Stomach (tissue), 4 donors: ENCODE measurements around the gene C22orf15.

Experiments used
- EP300 ChIP-seq: sonication (generic); formaldehyde crosslinking; IDR thresholded peaks from one replicate; pipeline ENCODE4 v1.6.1; 2017; ENCODE audit warnings: antibody characterized with exemption
- POLR2A ChIP-seq, 4 donors: fragments of 450-650 bp; IDR thresholded peaks; one replicate each; pipeline ENCODE4 v1.6.1; 2016; ENCODE audit warnings: antibody characterized with exemption in 4 of 4, control low read depth in 2 of 4, mild to moderate bottlenecking in 1 of 4, moderate library complexity in 1 of 4
- TF ChIP-seq, protein P1 (sequence below), 7 experiments: fragments of 450-650 bp in 4 of 7; fragments of 200-600 bp in 3 of 7; sonication (generic) in 3 of 7; IDR thresholded peaks; one replicate each; pipeline ENCODE4 v1.5.1; 2016 to 2019; ENCODE audit warnings: antibody characterized with exemption in 7 of 7, control low read depth in 2 of 7, mild to moderate bottlenecking in 1 of 7

DNA sequence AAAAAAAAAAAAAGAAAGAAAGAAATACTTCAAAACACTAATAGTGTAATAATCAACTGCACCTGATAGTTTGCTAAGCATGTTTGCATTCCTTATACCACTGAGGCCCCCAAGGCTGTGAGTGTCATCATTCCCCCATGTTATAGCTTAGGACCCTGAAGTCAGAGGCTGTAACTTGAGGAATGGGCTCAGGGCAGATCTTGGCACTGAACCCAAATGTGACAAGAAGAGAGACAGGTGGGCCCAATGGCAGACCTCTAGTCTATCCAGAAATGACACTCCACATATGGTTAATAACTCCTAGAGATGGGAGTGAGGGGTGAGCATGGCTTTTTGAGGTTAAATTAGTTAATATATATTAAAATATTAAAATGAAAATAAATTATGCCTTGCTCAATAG, 25.1 kb upstream of the C22orf15 start:
- TF ChIP-seq, protein P1, sequence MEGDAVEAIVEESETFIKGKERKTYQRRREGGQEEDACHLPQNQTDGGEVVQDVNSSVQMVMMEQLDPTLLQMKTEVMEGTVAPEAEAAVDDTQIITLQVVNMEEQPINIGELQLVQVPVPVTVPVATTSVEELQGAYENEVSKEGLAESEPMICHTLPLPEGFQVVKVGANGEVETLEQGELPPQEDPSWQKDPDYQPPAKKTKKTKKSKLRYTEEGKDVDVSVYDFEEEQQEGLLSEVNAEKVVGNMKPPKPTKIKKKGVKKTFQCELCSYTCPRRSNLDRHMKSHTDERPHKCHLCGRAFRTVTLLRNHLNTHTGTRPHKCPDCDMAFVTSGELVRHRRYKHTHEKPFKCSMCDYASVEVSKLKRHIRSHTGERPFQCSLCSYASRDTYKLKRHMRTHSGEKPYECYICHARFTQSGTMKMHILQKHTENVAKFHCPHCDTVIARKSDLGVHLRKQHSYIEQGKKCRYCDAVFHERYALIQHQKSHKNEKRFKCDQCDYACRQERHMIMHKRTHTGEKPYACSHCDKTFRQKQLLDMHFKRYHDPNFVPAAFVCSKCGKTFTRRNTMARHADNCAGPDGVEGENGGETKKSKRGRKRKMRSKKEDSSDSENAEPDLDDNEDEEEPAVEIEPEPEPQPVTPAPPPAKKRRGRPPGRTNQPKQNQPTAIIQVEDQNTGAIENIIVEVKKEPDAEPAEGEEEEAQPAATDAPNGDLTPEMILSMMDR (IDR thresholded peaks at IDR 0.05) = no peak
- TF ChIP-seq POLR2A (IDR thresholded peaks at IDR 0.05) (no peak), EP300 (no peak)
